H9 (cell line): Measurements from ENCODE around the gene METTL8. TPM values are rescaled to one million over a fixed set of nuclear protein-coding genes. Genes with fewer than 3 reads are reported as not detected.

Source experiments
- DNase-seq: peaks from one replicate; pipeline ENCODE4 v3.0.0-alpha.2; 2017
- H2AFZ ChIP-seq: one replicate; pipeline ENCODE4 v1.6.1; 2013; ENCODE audit warnings: mild to moderate bottlenecking, low read length, control low read depth, moderate library complexity
- H2AK5ac ChIP-seq: 2 replicates; pipeline ENCODE4 v1.6.1; 2013; ENCODE audit warnings: low read length, control low read depth, mixed read lengths; ENCODE audit not compliant: insufficient read length
- H2BK120ac ChIP-seq: one replicate; pipeline ENCODE4 v1.6.1; 2013; ENCODE audit warnings: low read depth, mild to moderate bottlenecking, low read length, control low read depth, inconsistent platforms; ENCODE audit not compliant: poor library complexity, severe bottlenecking
- H2BK12ac ChIP-seq: 2 replicates; pipeline ENCODE4 v1.6.1; 2013; ENCODE audit warnings: low read length, control low read depth, mixed read lengths, low read depth; ENCODE audit not compliant: insufficient read length
- H2BK15ac ChIP-seq: 2 replicates; pipeline ENCODE4 v1.6.1; 2013; ENCODE audit warnings: low read depth, low read length, control low read depth
- H2BK20ac ChIP-seq: one replicate; pipeline ENCODE4 v1.6.1; 2013; ENCODE audit warnings: low read depth, mild to moderate bottlenecking, low read length, control low read depth, inconsistent platforms; ENCODE audit not compliant: poor library complexity, severe bottlenecking
- H2BK5ac ChIP-seq: 2 replicates; pipeline ENCODE4 v1.6.1; 2013; ENCODE audit warnings: low read length, control low read depth, mixed read lengths; ENCODE audit not compliant: insufficient read length
- H3K14ac ChIP-seq: 2 replicates; pipeline ENCODE4 v1.6.1; 2013; ENCODE audit warnings: low read length, control low read depth; ENCODE audit not compliant: insufficient read depth
- H3K18ac ChIP-seq: 2 replicates; pipeline ENCODE4 v1.6.1; 2013; ENCODE audit warnings: low read depth, mild to moderate bottlenecking, mixed read lengths, low read length, control low read depth; ENCODE audit not compliant: insufficient read length
- H3K23ac ChIP-seq: 2 replicates; pipeline ENCODE4 v1.6.1; 2013; ENCODE audit warnings: low read length, control low read depth, mixed read lengths, low read depth; ENCODE audit not compliant: insufficient read length
- H3K23me2 ChIP-seq: 2 replicates; pipeline ENCODE4 v1.6.1; 2013; ENCODE audit warnings: low read depth, mild to moderate bottlenecking, mixed read lengths, low read length, control low read depth; ENCODE audit not compliant: insufficient read length, poor library complexity, severe bottlenecking
- H3K27ac ChIP-seq: 2 replicates; pipeline ENCODE4 v1.5.1; 2013; ENCODE audit warnings: low read length, control low read depth, mixed read lengths, low read depth; ENCODE audit not compliant: insufficient read length
- H3K27me3 ChIP-seq: 2 replicates; pipeline ENCODE4 v1.6.1; 2013; ENCODE audit warnings: low read length, control low read depth, inconsistent platforms; ENCODE audit not compliant: insufficient read depth
- H3K4ac ChIP-seq: 2 replicates; pipeline ENCODE4 v1.6.1; 2013; ENCODE audit warnings: low read depth, mild to moderate bottlenecking, control low read depth, inconsistent platforms, low read length, moderate library complexity
- H3K4me1 ChIP-seq: 2 replicates; pipeline ENCODE4 v1.6.1; 2013; ENCODE audit warnings: low read length, control low read depth, inconsistent platforms; ENCODE audit not compliant: insufficient read depth
- H3K4me2 ChIP-seq: 2 replicates; pipeline ENCODE4 v1.6.1; 2013; ENCODE audit warnings: low read length, control low read depth, mixed read lengths; ENCODE audit not compliant: insufficient read length, insufficient read depth
- H3K56ac ChIP-seq: 2 replicates; pipeline ENCODE4 v1.6.1; 2013; ENCODE audit warnings: low read depth, mild to moderate bottlenecking, mixed read lengths, low read length, control low read depth; ENCODE audit not compliant: insufficient read length
- H3K79me1 ChIP-seq: 2 replicates; pipeline ENCODE4 v1.6.1; 2013; ENCODE audit warnings: low read depth, mild to moderate bottlenecking, moderate library complexity, low read length, control low read depth, inconsistent platforms; ENCODE audit not compliant: insufficient read depth, poor library complexity, severe bottlenecking
- H3K79me2 ChIP-seq: 2 replicates; pipeline ENCODE4 v1.6.1; 2013; ENCODE audit warnings: low read length, control low read depth, inconsistent platforms; ENCODE audit not compliant: insufficient read depth
- H3K9ac ChIP-seq: 2 replicates; pipeline ENCODE4 v1.6.1; 2013; ENCODE audit warnings: low read length, control low read depth, mixed read lengths; ENCODE audit not compliant: insufficient read length; ENCODE audit errors: extremely low read depth
- H3K9me3 ChIP-seq: one replicate; pipeline ENCODE4 v1.6.1; 2013; ENCODE audit warnings: low read depth, low read length, inconsistent platforms; ENCODE audit not compliant: control insufficient read depth
- H3T11ph ChIP-seq: one replicate; pipeline ENCODE4 v1.6.1; 2013; ENCODE audit warnings: mild to moderate bottlenecking, low read length, control low read depth, inconsistent platforms
- H4K20me1 ChIP-seq: one replicate; pipeline ENCODE4 v1.6.1; 2013; ENCODE audit not compliant: control insufficient read depth, insufficient read length, insufficient read depth
- H4K5ac ChIP-seq: 2 replicates; pipeline ENCODE4 v1.6.1; 2013; ENCODE audit warnings: low read depth, mild to moderate bottlenecking, mixed read lengths, low read length, control low read depth; ENCODE audit not compliant: insufficient read length
- H4K8ac ChIP-seq: replicated peaks from 2 replicates; pipeline ENCODE4 v1.6.1; 2013; ENCODE audit warnings: low read length, control low read depth, mixed read lengths, low read depth; ENCODE audit not compliant: insufficient read length
- H4K91ac ChIP-seq: 2 replicates; pipeline ENCODE4 v1.6.1; 2013; ENCODE audit warnings: low read depth, mild to moderate bottlenecking, moderate library complexity, mixed read lengths, low read length, control low read depth; ENCODE audit not compliant: insufficient read length
- H3K27ac Mint-ChIP-seq, 3 experiments: 2 replicates in 2 of 3; 3 replicates in 1 of 3; pipeline ENCODE4 v1.8.0; 2020 to 2021; ENCODE audit warnings: mixed read lengths in 3 of 3, mild to moderate bottlenecking in 1 of 3, moderate library complexity in 1 of 3
- H3K27me3 Mint-ChIP-seq: 2 replicates; pipeline ENCODE4 v1.8.0; 2021; ENCODE audit warnings: low read depth, mild to moderate bottlenecking, moderate library complexity, mixed read lengths
- H3K36me3 Mint-ChIP-seq, 3 experiments: 2 replicates in 2 of 3; 3 replicates in 1 of 3; pipeline ENCODE4 v1.8.0; 2020 to 2021; ENCODE audit warnings: low read depth in 3 of 3, mixed read lengths in 3 of 3; ENCODE audit not compliant: insufficient read depth in 1 of 3
- H3K4me1 Mint-ChIP-seq, 2 experiments: 2 replicates each; pipeline ENCODE4 v1.8.0; 2020; ENCODE audit warnings: mixed read lengths in 2 of 2
- H3K4me3 Mint-ChIP-seq, 2 experiments: 2 replicates in 1 of 2; 3 replicates in 1 of 2; pipeline ENCODE4 v1.8.0; 2020 to 2021; ENCODE audit warnings: mild to moderate bottlenecking in 2 of 2, mixed read lengths in 2 of 2, moderate library complexity in 1 of 2
- H3K9me3 Mint-ChIP-seq, 2 experiments: 2 replicates in 1 of 2; 3 replicates in 1 of 2; pipeline ENCODE4 v1.8.0; 2020; ENCODE audit warnings: mild to moderate bottlenecking in 2 of 2, mixed read lengths in 2 of 2, moderate library complexity in 1 of 2
- WGBS: extraction: QIAGEN DNeasy Blood & Tissue Kit; methylation state at CpG from one replicate; pipeline ENCODE4 v1.1.7; 2013; ENCODE audit warnings: missing lambda C conversion rate, low lambda C conversion rate, mixed read lengths; ENCODE audit not compliant: insufficient read length; ENCODE audit errors: extremely low coverage; 5-methylcytosine and 5-hydroxymethylcytosine counted together
- total RNA-seq: library from RNA; stranded (reverse); gene quantifications from 2 replicates; pipeline ENCODE4 v1.2.1, GENCODE V29; 2021
- TF ChIP-seq, protein P1 (sequence below): fragments of 200-600 bp; sonication (generic); conservative IDR thresholded peaks from 3 replicates; pipeline ENCODE4 v1.8.0; 2021; ENCODE audit warnings: antibody characterized with exemption, mild to moderate bottlenecking

Gene METTL8
- total RNA-seq, 1 experiment from 2014 or later: 40.9 TPM

GRCh38 chr2:171271386-171271785 lies 162.4 kb downstream of the METTL8 start:
- no peak overlapping the region for H3K27ac Mint-ChIP-seq
- DNase-seq: no peak
- no CpG with 5 or more reads among the region's 1 CpG for WGBS
- H3K4me1 Mint-ChIP-seq: peaks cover 15 to 16% of the 10 kb centered on the region in 2 experiments
- no peak overlapping the region for H3K18ac ChIP-seq
- no peaks in the 10 kb centered on the region for H3K9me3 Mint-ChIP-seq
- H4K5ac ChIP-seq: no peak overlapping the region
- H3K4ac ChIP-seq: no peak overlapping the region
- no peak overlapping the region for H3T11ph ChIP-seq
- no peak overlapping the region for H2BK20ac ChIP-seq
- H4K8ac ChIP-seq: no peak overlapping the region
- no peak overlapping the region for H3K14ac ChIP-seq
- H3K4me1 ChIP-seq: no peaks in the 10 kb centered on the region
- H3K27ac ChIP-seq: no peak overlapping the region
- no peak overlapping the region for H3K4me3 Mint-ChIP-seq
- TF ChIP-seq, protein P1, sequence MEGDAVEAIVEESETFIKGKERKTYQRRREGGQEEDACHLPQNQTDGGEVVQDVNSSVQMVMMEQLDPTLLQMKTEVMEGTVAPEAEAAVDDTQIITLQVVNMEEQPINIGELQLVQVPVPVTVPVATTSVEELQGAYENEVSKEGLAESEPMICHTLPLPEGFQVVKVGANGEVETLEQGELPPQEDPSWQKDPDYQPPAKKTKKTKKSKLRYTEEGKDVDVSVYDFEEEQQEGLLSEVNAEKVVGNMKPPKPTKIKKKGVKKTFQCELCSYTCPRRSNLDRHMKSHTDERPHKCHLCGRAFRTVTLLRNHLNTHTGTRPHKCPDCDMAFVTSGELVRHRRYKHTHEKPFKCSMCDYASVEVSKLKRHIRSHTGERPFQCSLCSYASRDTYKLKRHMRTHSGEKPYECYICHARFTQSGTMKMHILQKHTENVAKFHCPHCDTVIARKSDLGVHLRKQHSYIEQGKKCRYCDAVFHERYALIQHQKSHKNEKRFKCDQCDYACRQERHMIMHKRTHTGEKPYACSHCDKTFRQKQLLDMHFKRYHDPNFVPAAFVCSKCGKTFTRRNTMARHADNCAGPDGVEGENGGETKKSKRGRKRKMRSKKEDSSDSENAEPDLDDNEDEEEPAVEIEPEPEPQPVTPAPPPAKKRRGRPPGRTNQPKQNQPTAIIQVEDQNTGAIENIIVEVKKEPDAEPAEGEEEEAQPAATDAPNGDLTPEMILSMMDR: no peak
- no peaks in the 10 kb centered on the region for H3K9me3 ChIP-seq
- no peak overlapping the region for H3K4me2 ChIP-seq
- H3K36me3 Mint-ChIP-seq: no peaks in the 10 kb centered on the region
- H3K9ac ChIP-seq: no peak overlapping the region
- no peaks in the 10 kb centered on the region for H3K79me2 ChIP-seq
- H3K79me1 ChIP-seq: no peaks in the 10 kb centered on the region
- no peak overlapping the region for H2BK5ac ChIP-seq
- no peak overlapping the region for H3K23ac ChIP-seq
- H2BK12ac ChIP-seq: no peak overlapping the region
- H4K20me1 ChIP-seq: no peaks in the 10 kb centered on the region
- no peaks in the 10 kb centered on the region for H3K23me2 ChIP-seq
- no peak overlapping the region for H3K56ac ChIP-seq
- H2AK5ac ChIP-seq: no peak overlapping the region
- no peaks in the 10 kb centered on the region for H3K27me3 Mint-ChIP-seq
- H2BK15ac ChIP-seq: no peak overlapping the region
- H4K91ac ChIP-seq: no peak overlapping the region
- H2AFZ ChIP-seq: no peak overlapping the region
- no peak overlapping the region for H2BK120ac ChIP-seq
- no peaks in the 10 kb centered on the region for H3K27me3 ChIP-seq
